ENCODE measurements around the gene CEP70. TPM values are rescaled to one million over a fixed set of nuclear protein-coding genes. Genes with fewer than 3 reads are reported as not detected.
"Not testable (repeated sequence)": the region's sequence is repeated elsewhere in the genome, so short reads cannot be mapped to it uniquely, and the experiment has no call there.

The CEP70 gene
- polyA plus RNA-seq, 12 donors, result 15.4 to 53.4 (median 22.5) TPM; not detected in 1

- no peak for DNase-seq
These were observed 80.8 kb downstream of the CEP70 start for GRCh38 chr3:138513090-138513843.

GRCh38 chr3:138511945-138512344, 82.1 kb downstream of the CEP70 start:
- no peak for DNase-seq

DNA sequence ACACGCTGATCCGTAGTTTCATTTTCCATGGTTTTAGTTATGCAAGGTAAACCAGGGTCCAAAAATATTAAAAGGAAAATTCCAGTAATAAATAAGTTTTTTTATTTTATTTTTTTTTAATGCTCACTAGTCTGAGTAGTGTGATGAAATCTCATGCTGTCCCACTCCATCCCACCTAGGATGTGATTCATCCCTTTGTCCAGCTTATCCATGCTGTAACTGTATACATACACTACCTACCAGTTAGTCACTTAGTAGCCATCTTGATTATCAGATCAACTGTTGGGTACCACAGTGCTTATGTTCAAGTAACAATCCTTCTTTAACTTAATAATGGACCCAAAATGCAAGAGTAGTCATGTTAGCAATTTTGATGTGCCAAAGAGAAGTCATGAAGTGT, 84.5 kb downstream of the CEP70 start:
- DNase-seq, result no peak

GRCh38 chr3:138507524-138507923, 86.5 kb downstream of the CEP70 start:
- no peak for DNase-seq

DNA sequence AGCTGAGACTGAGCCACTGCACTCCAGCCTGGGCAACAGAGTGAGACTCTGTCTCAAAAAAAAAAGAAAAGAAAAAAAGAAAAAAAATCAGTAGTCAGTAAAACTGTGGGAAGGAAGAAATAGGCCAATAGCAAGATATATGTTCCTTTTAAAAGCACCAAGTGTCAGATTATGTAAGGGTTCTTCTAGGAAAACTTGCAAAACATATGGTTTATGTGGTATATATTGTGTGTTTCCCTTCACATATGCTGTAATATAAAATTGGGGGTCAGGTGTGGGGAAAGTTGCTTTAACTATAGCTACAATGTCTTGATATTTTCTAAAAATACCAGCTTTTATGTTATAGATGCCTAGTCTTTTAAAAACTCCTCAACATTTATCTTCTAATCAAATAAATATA, 95.1 kb downstream of the CEP70 start:
- DNase-seq, result no peak

- DNase-seq, result no peak
These were observed 96.2 kb downstream of the CEP70 start for GRCh38 chr3:138497851-138498250.

DNA sequence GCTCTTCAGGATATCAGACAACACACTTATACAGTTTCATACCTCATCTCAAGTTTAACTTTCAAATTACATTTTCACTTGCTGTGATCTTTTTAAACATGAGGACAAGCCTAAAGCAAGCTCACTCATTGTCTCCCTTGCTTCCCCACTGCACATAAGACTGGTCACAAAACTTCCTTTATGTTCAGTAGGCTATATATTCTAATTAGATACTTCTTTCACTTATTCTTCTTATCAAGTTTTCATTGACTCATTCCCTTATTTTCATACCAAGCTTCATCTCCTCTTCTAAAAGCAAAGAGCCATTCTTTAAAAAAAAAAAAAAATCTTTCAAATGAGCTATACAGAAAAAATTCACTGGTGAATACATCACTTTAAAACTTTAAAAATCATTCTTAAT, 97.0 kb downstream of the CEP70 start:
- DNase-seq, result no peak

DNA sequence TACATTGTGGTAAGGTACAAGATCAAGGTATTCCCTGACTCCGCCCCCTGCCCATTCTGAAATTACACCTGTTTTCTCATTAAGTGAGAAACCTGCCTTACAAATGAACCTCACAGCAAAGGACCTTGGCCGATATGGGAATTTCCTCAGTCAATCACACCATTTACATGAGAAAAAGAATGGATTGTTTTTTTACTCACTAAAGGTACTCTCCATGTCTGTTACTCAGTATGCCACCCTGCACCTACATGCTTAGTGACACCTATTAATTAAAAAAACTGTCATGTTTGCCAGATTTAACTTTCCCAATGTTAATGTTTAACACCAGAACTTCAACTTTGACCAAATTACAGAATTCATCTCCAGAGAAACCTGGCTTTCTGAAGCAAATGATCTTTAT, 97.6 kb downstream of the CEP70 start:
- no peak for DNase-seq

DNA sequence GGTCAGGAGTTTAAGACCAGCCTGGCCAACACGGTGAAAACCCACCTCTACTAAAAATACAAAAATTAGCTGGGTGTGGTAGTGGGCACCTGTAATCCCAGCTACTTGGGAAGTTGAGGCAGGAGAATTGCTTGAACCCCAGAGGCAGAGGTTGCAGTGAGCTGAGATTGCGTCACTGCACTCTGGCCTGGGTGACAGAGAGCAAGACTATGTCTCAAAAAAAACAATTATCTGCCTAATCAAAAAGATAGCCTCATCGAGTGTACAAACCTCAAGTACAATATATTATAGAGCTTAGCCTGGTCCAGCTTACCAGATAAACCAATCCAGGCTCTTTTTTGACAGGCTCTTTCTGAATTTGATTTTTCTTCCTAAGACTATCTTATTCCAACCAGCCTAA, 98.4 kb downstream of the CEP70 start:
- not testable (repeated sequence) for DNase-seq

GRCh38 chr3:138494607-138494929, 99.5 kb downstream of the CEP70 start:
- DNase-seq, result no peak

DNA sequence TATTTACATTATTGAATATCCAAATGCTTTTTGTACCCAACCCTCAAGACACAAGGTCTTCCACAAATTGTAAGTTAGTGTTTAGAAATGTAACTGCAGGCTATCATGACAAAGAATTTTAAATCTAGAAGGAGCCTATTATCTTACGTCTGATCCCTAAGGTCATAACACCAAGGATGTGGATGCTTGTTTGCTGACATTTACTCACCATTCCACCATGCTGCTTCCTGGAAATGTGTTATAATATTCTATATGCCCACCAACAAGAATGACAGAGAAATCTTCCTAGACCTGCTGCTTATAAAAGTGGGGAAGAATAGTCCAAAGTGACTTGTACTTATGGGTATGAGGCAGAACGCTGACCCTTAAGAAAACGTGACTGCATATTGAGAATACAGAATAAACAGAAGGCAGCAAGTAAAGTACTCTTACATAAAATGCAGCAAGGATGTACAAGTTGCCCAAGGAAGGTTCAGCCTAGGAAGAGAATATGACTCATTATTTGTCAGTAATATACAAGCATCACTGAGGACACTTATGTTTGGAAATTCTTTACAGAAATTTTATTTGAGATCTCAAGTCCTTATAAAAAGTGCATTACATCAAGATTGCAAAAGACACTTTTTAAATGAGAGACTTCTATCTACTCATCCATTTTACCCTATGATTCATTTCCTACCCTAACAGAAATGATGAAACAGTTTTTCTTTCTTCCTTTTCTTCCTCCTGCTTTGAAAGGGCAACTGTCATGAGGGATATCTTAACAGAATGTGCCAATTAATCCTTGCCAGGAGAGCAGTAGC, 100.1 kb downstream of the CEP70 start:
- DNase-seq, result no peak

DNA sequence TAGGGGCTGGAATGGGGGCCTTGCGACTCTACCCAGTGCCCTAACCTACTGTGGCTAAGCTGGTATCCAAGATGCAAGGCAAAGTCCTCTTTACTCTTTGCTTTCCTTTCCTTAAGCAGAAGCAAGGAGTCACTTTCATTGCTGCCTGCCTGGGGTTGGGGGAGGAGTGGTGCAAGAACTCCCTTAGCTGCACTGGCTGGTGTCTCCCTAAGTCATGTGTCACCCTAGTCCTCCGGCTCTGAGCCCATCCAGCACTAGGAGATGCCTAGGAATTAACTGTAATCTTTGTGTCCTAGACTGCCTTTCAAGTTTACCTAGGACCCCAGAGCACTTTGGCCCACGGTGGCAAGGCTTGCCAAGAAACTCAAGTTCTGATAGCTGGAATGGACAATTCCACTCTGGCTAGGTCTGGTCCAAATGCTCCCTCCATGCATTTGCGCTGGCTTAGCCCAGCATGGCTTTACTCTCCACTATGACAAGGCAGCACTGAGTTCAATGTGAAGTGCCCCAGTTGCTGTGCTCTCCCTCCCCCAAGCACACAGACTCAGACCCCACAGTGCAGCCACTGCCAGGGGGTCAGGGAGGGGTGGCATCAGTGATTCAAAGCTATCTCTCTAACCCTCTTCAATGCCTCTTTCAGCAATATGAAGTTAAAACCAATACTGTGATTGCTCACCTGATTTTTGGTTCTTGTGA, 100.9 kb downstream of the CEP70 start:
- DNase-seq, result no peak

DNA sequence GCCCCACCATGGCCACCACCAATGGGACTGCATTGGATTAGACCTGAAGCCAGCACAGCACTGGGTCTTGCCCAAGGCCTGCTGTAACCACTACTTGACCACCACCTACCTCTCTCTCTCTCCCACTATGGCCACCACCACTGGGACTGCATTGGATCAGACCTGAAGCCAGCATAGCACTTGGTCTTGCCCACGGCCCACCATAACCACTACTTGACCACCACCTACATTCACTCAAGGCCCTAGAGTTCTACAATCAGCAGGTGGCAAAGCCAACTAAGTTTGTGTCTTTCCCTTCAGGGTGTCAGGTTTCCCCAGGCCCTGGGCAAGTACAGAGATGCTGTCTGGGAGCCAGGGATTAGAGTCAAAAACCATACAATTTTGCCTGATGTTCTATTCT, 102.1 kb downstream of the CEP70 start:
- no peak for DNase-seq

- DNase-seq, result not testable (repeated sequence)
These were observed 107.5 kb downstream of the CEP70 start for GRCh38 chr3:138486580-138486979.

DNA sequence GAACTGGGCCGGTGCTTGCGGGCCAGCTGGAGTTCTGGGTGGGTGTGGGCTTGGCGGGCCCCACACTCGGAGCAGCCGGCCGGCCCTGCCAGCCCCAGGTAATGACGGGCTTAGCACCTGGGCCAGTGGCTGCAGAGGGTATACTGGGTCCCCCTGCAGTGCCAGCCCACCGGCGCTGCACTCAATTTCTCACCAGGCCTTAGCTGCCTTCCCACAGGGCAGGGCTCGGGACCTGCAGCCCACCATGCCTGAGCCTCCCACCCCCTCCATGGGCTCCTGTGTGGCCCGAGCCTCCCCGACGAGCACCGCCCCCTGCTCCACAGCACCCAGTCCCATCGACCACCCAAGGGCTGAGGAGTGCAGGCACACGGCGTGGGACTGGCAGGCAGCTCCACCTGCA, 109.4 kb downstream of the CEP70 start:
- DNase-seq, result not testable (repeated sequence)

- no peak for DNase-seq
These were observed 114.6 kb downstream of the CEP70 start for GRCh38 chr3:138479438-138479863.

GRCh38 chr3:138477801-138478200, 116.3 kb downstream of the CEP70 start:
- no peak for DNase-seq

DNA sequence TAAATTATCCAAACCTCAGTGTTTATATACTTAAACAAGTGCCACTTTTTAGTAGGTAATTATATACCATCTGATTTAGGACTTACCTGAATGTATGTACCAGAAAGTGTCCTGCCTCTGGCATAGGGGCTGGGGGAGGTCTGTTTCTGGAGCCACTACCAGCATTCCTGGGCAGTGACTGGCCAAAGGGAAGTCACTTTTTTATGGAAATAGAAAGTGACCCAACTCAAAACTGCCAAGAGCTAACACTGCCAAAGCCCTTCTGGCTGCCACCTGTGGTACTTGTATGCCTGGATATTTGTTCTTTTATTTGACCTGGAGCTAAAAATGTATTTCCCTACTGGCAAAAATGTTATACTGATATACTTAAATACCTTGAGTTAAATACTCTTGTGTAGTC, 116.9 kb downstream of the CEP70 start:
- DNase-seq, result no peak

- no peak for DNase-seq
These were observed 117.5 kb downstream of the CEP70 start for GRCh38 chr3:138476526-138476925.

DNA sequence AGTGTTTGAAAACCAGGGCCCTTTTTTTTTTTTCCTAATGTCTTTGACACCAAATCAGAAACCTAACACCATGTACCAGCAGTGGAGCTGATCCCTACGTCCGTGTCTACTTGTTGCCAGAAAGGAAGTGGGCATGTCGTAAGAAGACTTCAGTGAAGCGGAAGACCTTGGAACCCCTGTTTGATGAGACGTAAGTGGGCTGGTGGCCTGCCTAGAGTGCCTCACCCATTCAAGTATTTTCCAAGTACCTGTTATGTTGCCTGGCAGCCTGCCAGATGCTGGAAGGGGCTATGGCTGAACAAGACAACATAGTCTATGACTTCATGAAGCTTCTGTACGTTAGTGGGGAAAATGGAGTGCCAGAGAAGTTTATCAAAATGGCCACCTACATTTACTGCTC, 119.9 kb downstream of the CEP70 start:
- DNase-seq, result no peak

- DNase-seq, result no peak
These were observed 120.7 kb downstream of the CEP70 start for GRCh38 chr3:138473391-138473790.

DNA sequence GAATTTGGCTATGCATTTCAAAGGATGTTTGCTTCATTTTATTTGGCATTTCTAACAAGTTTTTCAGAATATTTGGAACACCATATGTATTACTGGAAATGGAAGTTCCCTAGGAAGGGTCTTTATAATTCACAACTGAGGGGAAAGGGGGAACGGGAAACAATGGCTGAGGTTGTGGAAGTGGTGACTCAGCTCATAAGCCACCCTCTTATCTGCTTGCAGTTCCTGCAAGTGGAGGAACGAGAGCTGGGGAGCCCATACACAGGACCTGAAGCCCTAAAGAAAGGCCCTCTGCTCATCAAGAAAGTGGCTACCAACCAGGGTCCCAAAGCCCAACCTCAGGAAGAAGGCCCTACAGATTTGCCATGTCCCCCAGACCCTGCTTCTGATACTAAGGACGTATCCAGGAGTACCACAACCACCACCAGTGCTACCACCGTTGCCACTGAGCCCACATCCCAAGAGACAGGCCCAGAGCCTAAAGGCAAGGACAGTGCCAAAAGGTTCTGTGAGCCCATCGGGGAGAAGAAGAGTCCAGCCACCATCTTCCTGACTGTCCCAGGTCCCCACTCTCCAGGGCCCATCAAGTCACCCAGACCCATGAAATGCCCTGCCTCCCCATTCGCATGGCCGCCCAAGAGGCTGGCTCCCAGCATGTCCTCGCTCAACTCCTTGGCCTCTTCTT, 121.8 kb downstream of the CEP70 start:
- DNase-seq, result no peak

Data from muscle of arm (tissue), 12 donors.